ENCODE data around the gene ITGAD.
A peak's percentile ranks its signal among the peaks of the same experiment; 100 is the strongest.
"Not testable (repeated sequence)": the region's sequence is repeated elsewhere in the genome, so short reads cannot be mapped to it uniquely, and the experiment has no call there.

The ITGAD gene

DNA sequence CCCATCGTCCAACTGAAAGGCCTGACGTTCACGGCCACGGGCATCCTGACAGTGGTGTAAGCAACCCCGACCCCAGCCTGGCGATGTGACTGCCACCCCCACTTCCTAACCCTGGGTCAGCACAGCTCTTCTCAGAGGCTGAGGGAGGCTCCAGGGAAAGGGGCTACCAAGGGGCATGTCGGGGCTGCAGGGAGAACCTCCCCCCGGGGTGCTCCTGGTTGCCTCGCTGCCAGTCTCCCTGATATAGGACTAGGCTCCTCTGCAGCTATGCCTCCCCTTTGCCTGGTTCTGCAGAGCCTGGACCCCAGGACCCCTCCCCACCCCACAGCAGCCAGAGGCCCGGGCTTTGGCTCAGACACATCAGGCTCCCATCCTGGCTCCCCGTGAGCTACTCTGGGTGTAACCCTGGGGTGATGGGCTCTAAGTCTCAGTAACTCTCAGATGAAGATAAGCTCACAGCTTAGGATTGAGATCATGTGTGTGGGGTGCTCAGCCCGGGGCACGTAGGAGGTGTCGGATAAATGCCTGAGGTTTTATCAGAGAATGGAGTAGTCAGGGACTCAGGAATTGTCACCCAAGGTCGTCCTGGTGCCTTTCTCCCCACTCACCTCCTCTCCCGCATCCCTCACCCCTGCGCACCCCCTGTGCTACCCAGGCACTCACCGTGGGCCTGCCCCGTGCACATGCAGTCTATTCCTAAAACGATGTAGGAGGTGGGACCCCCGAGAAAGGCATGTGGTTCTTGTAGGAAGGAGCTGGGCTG lies 10.6 kb downstream of the ITGAD start:
- no peak for DNase-seq
- no peak overlapping the region for H3K27ac Mint-ChIP-seq
- H3K27me3 Mint-ChIP-seq = peaks cover 11% of the 10 kb centered on the region
- CTCF ChIA-PET = no interaction called here
- peaks cover 7% of the 10 kb centered on the region for H3K36me3 Mint-ChIP-seq
- no peak overlapping the region for H3K4me3 Mint-ChIP-seq
- peaks cover 15% of the 10 kb centered on the region for H3K4me1 Mint-ChIP-seq
- peaks cover 13% of the 10 kb centered on the region for H3K9me3 Mint-ChIP-seq

DNA sequence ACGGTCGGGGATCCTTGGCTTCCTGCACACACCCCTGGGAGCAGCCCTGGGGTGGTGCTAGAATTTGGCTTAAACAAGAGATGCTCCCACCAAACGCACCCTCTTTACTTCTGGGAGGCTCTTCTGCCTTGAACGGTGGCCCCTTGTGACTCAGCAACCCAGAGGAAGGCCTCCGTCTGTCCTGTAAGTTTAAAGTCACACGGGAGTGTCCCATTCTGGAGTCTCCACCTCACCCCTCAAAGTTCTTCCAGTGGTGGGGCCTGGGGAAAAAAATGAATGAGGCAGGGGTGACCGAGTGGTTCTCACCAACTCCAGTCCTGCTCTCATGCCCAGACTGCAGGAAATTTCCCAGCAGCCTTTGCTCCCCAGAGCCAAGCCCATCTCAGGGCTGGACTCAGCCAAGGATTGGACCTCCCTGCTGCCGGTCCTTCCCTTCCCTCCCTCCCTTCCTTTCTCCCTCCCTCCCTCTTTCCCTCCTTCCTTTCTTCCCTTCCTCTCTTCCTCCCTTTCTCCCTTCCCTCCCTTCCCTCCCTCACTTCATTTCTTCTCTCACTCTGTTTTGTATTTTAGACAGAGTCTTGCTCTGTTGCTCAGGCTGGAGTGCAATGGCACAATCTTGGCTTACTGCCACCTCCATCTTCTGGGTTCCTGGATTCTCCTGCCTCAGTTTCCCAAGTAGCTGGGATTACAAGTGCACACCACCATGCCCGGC lies 11.4 kb downstream of the ITGAD start:
- H3K4me3 Mint-ChIP-seq = no peak overlapping the region

DNA sequence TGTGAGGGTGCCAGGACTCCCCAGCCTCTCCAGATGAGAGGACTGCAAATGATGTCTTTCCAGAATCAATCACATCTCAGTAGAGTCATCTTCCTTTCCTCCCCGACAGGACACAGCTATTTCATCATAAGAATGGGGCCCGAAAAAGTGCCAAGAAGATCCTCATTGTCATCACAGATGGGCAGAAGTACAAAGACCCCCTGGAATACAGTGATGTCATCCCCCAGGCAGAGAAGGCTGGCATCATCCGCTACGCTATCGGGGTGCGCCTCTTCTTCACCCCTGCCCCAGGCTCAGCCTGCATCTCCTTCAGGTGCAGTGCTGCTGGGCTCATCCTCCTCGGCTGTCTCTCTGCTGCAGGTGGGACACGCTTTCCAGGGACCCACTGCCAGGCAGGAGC lies 14.3 kb downstream of the ITGAD start:
- no peaks in the 10 kb centered on the region for H3K9me3 Mint-ChIP-seq
- H3K4me3 Mint-ChIP-seq = no peak overlapping the region
- H3K27me3 Mint-ChIP-seq = peaks cover 11% of the 10 kb centered on the region
- no peaks in the 10 kb centered on the region for H3K36me3 Mint-ChIP-seq
- H3K4me1 Mint-ChIP-seq = peaks cover 2% of the 10 kb centered on the region
- peak overlapping the region; percentile 17 for H3K27ac Mint-ChIP-seq
- no peak for DNase-seq
- CTCF ChIA-PET = interaction anchor here (1.0 kb wide), 1 partner anchor 40 kb away, joined by 3 read pairs; no protein-coding TSS in a partner anchor

More for the DNA sequence above, 11.4 kb downstream of the ITGAD start:
- CTCF ChIA-PET = no interaction called here
- peaks cover 11% of the 10 kb centered on the region for H3K27me3 Mint-ChIP-seq
- H3K9me3 Mint-ChIP-seq = peaks cover 7% of the 10 kb centered on the region
- H3K4me1 Mint-ChIP-seq = peaks cover 9% of the 10 kb centered on the region
- peaks cover 3% of the 10 kb centered on the region for H3K36me3 Mint-ChIP-seq
- no peak for DNase-seq
- H3K27ac Mint-ChIP-seq = no peak overlapping the region

DNA sequence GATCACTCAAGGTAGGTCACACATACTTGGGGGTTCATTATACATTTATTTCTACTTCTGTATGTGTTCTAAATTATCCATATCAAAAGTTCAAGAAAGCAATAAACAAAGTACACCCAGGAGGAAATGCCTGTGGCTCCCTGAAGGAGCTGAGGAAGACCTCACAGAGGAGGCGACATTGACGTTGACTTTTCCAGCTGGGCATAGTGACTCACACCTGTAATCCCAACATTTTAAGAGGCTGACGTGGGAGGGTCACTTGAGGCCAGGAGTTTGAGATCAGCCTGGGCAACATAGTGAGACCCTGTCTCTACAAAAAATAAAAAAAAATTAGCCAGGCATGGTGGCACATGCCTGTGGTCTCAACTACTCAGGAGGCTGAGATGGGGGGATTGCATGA lies 16.3 kb downstream of the ITGAD start:
- no peaks in the 10 kb centered on the region for H3K4me1 Mint-ChIP-seq
- H3K27ac Mint-ChIP-seq = no peak overlapping the region
- DNase-seq = no peak
- peaks cover 17% of the 10 kb centered on the region for H3K27me3 Mint-ChIP-seq
- CTCF ChIA-PET = no interaction called here
- H3K36me3 Mint-ChIP-seq = no peaks in the 10 kb centered on the region
- no peaks in the 10 kb centered on the region for H3K9me3 Mint-ChIP-seq
- H3K4me3 Mint-ChIP-seq = no peak overlapping the region

- Mint-ChIP-seq H3K36me3 (no peaks in the 10 kb centered on the region), H3K27ac (no peak overlapping the region)
- CTCF ChIA-PET = no interaction called here
Observed at GRCh38 chr16:31410082-31410481, 16.9 kb downstream of the ITGAD start.

GRCh38 chr16:31411024-31411844 lies 18.1 kb downstream of the ITGAD start:
- DNase-seq = no peak
- no peak overlapping the region for H3K27ac Mint-ChIP-seq
- H3K4me3 Mint-ChIP-seq = no peak overlapping the region
- H3K27me3 Mint-ChIP-seq = peaks cover 30% of the 10 kb centered on the region
- H3K4me1 Mint-ChIP-seq = peaks cover 3% of the 10 kb centered on the region
- no peaks in the 10 kb centered on the region for H3K36me3 Mint-ChIP-seq
- CTCF ChIA-PET = interaction anchor here (1.1 kb wide), 1 partner anchor 16 kb away, joined by 3 read pairs; no protein-coding TSS in a partner anchor
- no peaks in the 10 kb centered on the region for H3K9me3 Mint-ChIP-seq

More at GRCh38 chr16:31410082-31410481, 16.9 kb downstream of the ITGAD start:
- no peaks in the 10 kb centered on the region for H3K9me3 Mint-ChIP-seq
- no peak overlapping the region for H3K4me3 Mint-ChIP-seq
- H3K27me3 Mint-ChIP-seq = peaks cover 23% of the 10 kb centered on the region
- peaks cover 1% of the 10 kb centered on the region for H3K4me1 Mint-ChIP-seq
- no peak for DNase-seq

DNA sequence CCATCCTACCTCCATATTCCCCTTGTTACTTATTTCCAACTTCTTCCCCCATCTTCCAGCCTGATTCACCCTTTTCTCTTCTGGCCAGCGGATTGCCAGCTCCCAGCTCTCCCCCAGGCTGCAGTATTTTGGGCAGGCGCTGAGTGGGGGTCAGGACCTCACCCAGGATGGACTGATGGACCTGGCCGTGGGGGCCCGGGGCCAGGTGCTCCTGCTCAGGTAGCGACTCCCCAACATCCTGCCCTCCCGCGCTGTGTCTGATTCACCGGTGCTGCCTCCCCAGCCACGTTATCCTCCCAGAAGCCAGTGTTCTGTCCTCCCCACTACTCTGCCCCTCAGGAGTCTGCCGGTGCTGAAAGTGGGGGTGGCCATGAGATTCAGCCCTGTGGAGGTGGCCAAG lies 19.6 kb downstream of the ITGAD start:
- DNase-seq = no peak
- H3K9me3 Mint-ChIP-seq = no peaks in the 10 kb centered on the region
- H3K4me3 Mint-ChIP-seq = no peak overlapping the region
- H3K4me1 Mint-ChIP-seq = peaks cover 3% of the 10 kb centered on the region
- H3K27me3 Mint-ChIP-seq = peaks cover 27% of the 10 kb centered on the region
- H3K27ac Mint-ChIP-seq = no peak overlapping the region
- CTCF ChIA-PET = no interaction called here
- no peaks in the 10 kb centered on the region for H3K36me3 Mint-ChIP-seq

DNA sequence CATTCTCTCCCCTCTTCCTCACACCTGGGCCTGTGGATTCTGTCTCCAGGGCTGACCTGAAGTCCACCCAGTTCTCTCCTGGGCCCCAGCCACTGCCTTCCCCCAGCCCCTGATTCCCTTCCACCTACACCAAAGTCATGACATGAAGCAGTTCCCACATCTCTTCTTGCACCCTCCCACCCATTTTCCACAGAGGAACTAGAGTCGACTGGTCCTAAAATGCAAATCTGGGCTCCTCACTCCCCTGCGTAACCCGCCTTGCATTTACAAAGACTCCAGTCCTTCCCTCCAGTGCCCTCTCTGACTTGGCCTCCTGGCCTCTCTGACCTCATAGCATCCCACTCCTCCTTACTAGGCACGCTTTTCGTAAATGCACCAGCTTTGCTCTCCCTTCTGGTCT lies 20.2 kb downstream of the ITGAD start:
- CTCF ChIA-PET = no interaction called here
- no peaks in the 10 kb centered on the region for H3K9me3 Mint-ChIP-seq
- H3K36me3 Mint-ChIP-seq = no peaks in the 10 kb centered on the region
- H3K27ac Mint-ChIP-seq = no peak overlapping the region
- no peak overlapping the region for H3K4me3 Mint-ChIP-seq
- peaks cover 23% of the 10 kb centered on the region for H3K27me3 Mint-ChIP-seq
- H3K4me1 Mint-ChIP-seq = peaks cover 3% of the 10 kb centered on the region
- no peak for DNase-seq

GRCh38 chr16:31413943-31414342 lies 20.8 kb downstream of the ITGAD start:
- DNase-seq = no peak
- Mint-ChIP-seq H3K36me3 (no peaks in the 10 kb centered on the region), H3K27ac (no peak overlapping the region), H3K27me3 (peaks cover 22% of the 10 kb centered on the region), H3K4me1 (peaks cover 3% of the 10 kb centered on the region), H3K9me3 (no peaks in the 10 kb centered on the region), H3K4me3 (no peak overlapping the region)
- CTCF ChIA-PET = no interaction called here

DNA sequence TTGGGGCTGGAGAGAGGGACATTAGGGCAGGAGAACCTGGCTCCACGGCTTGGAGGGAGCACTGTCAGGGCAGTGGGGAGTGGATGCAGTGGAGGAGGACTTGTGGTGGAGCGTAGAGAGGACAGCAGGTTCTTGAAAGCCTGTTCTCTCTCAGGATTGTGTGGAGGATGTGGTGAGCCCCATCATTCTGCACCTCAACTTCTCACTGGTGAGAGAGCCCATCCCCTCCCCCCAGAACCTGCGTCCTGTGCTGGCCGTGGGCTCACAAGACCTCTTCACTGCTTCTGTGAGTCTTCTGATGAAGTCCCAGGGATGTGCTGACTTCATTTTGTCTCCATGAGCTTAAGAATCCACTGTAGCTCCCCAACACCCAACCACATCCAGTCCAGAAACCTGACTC lies 21.6 kb downstream of the ITGAD start:
- H3K4me3 Mint-ChIP-seq = no peak overlapping the region
- no peak for DNase-seq
- H3K27me3 Mint-ChIP-seq = peaks cover 22% of the 10 kb centered on the region
- H3K36me3 Mint-ChIP-seq = no peaks in the 10 kb centered on the region
- H3K27ac Mint-ChIP-seq = no peak overlapping the region
- peaks cover 3% of the 10 kb centered on the region for H3K4me1 Mint-ChIP-seq
- H3K9me3 Mint-ChIP-seq = no peaks in the 10 kb centered on the region
- CTCF ChIA-PET = no interaction called here

GRCh38 chr16:31416371-31416770 lies 23.2 kb downstream of the ITGAD start:
- peaks cover 13% of the 10 kb centered on the region for H3K4me1 Mint-ChIP-seq
- peaks cover 22% of the 10 kb centered on the region for H3K27me3 Mint-ChIP-seq
- H3K27ac Mint-ChIP-seq = no peak overlapping the region
- DNase-seq = no peak
- CTCF ChIA-PET = no interaction called here
- H3K9me3 Mint-ChIP-seq = no peaks in the 10 kb centered on the region
- H3K36me3 Mint-ChIP-seq = no peaks in the 10 kb centered on the region
- no peak overlapping the region for H3K4me3 Mint-ChIP-seq

- CTCF ChIA-PET, H3K9me3 Mint-ChIP-seq, H3K4me3 Mint-ChIP-seq, DNase-seq, H3K27ac Mint-ChIP-seq, H3K36me3 Mint-ChIP-seq: not testable (repeated sequence)
- Mint-ChIP-seq H3K27me3 (peaks cover 22% of the 10 kb centered on the region), H3K4me1 (peaks cover 18% of the 10 kb centered on the region)
Observed at GRCh38 chr16:31417036-31417435, 23.9 kb downstream of the ITGAD start.

DNA sequence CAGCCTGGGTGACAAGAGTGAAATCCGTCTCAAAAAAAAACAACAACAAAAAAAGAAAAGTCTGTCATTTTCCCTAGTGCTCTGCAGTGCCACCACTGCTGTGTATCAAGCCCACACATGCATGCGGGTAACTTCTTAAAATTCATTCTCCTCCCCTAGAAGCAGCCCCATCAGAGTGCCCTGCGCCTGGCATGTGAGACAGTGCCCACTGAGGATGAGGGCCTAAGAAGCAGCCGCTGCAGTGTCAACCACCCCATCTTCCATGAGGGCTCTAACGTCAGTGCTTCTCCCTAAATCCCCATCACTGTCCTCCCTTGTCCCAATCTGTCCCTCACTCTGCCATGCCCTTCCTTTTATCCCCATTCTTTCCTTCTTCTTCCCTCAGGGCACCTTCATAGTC lies 24.8 kb downstream of the ITGAD start:
- Mint-ChIP-seq H3K27ac (no peak overlapping the region), H3K27me3 (peaks cover 28% of the 10 kb centered on the region), H3K36me3 (no peaks in the 10 kb centered on the region), H3K4me1 (peaks cover 24% of the 10 kb centered on the region), H3K9me3 (no peaks in the 10 kb centered on the region), H3K4me3 (no peak overlapping the region)
- no peak for DNase-seq
- CTCF ChIA-PET = no interaction called here

- Mint-ChIP-seq H3K27ac (no peak overlapping the region), H3K4me1 (peaks cover 27% of the 10 kb centered on the region), H3K36me3 (no peaks in the 10 kb centered on the region), H3K9me3 (no peaks in the 10 kb centered on the region), H3K27me3 (peaks cover 32% of the 10 kb centered on the region), H3K4me3 (no peak overlapping the region)
- CTCF ChIA-PET = interaction anchor here (1.3 kb wide), 1 partner anchor 48 kb away, joined by 3 read pairs; no protein-coding TSS in a partner anchor
- DNase-seq = no peak
Observed at GRCh38 chr16:31420037-31420436, 26.9 kb downstream of the ITGAD start.

Data from activated naive CD4-positive, alpha-beta T cell treated with anti-CD3 and anti-CD28 coated beads, Interleukin-2, amount 10 ng/mL, durations not matched to agents 7 days and 5 days (primary cell).